DMS79 treated with DMSO at 0.1 percent for 48 hours (cell line): ENCODE measurements around the gene CRYBA2.

Experiments
- DNase-seq: peaks from one replicate; lab custom pipeline; 2025; lab: John Stamatoyannopoulos, UW

Gene CRYBA2

GRCh38 chr2:218999021-218999880 lies 6.0 kb upstream of the CRYBA2 start:
- no peak for DNase-seq

GRCh38 chr2:218998414-218999002 lies 5.3 kb upstream of the CRYBA2 start:
- no peak for DNase-seq

GRCh38 chr2:218997731-218998130 lies 4.5 kb upstream of the CRYBA2 start:
- DNase-seq, result no peak

- DNase-seq, result peak; percentile 44
Measured at GRCh38 chr2:218996937-218997336, 3.7 kb upstream of the CRYBA2 start.

- peak; percentile 81 for DNase-seq
Measured at GRCh38 chr2:218995972-218996711, 2.9 kb upstream of the CRYBA2 start.

- no peak for DNase-seq
Measured at GRCh38 chr2:218995561-218995960, 2.3 kb upstream of the CRYBA2 start.

- DNase-seq, result peak; percentile 40
Measured at GRCh38 chr2:218992703-218993344, 398 bp downstream of the CRYBA2 start.

GRCh38 chr2:218992196-218992595 lies 1.0 kb downstream of the CRYBA2 start:
- DNase-seq, result no peak

- DNase-seq, result no peak
Measured at GRCh38 chr2:218991674-218992168, 1.5 kb downstream of the CRYBA2 start.

- DNase-seq, result no peak
Measured at GRCh38 chr2:218990612-218991011, 2.6 kb downstream of the CRYBA2 start.

GRCh38 chr2:218990052-218990451 lies 3.2 kb downstream of the CRYBA2 start:
- DNase-seq, result no peak

- no peak for DNase-seq
Measured at GRCh38 chr2:218988650-218989049, 4.6 kb downstream of the CRYBA2 start.

- no peak for DNase-seq
Measured at GRCh38 chr2:218988164-218988563, 5.1 kb downstream of the CRYBA2 start.

GRCh38 chr2:218986148-218986761 lies 7.0 kb downstream of the CRYBA2 start:
- DNase-seq, result no peak

GRCh38 chr2:218985325-218986091 lies 7.7 kb downstream of the CRYBA2 start:
- peak; percentile 10 for DNase-seq

GRCh38 chr2:218985021-218985324 lies 8.2 kb downstream of the CRYBA2 start, which contains the start of gene FEV:
TSS of gene FEV (minus strand) at chr2:218985184. CDS start at chr2:218985075, 109 bp downstream.
- DNase-seq, result no peak

- DNase-seq, result peak; percentile 77
Measured at GRCh38 chr2:218984239-218985020, 8.8 kb downstream of the CRYBA2 start.

- no peak for DNase-seq
Measured at GRCh38 chr2:218983934-218984238, 9.3 kb downstream of the CRYBA2 start.

- peak; percentile 61 for DNase-seq
Measured at GRCh38 chr2:218983263-218983933, 9.8 kb downstream of the CRYBA2 start.
